ENCODE data around the gene FBXL13. TPM values are rescaled to one million over a fixed set of nuclear protein-coding genes. Genes with fewer than 3 reads are reported as not detected.

The FBXL13 gene
- total and polyA plus RNA-seq, 10 of the 15 experiments (the other 5 are each of a cell fraction or from before 2014, with no cell fraction given) = 0.08 to 0.95 (median 0.28) TPM; not detected in 2

- no peak overlapping the region for H3K27ac ChIP-seq (ENCODE audit: control insufficient read depth, insufficient read depth)
- FAIRE-seq = no peak
- ChIA-PET POLR2A (no interaction called here), RAD21 (ENCODE audit: unreplicated experiment) (interaction anchor here (1.0 kb wide), 1 partner anchor 191 kb away, joined by 3 read pairs; no protein-coding TSS in a partner anchor), CTCF (interaction anchor here (1.6 kb wide), 1 partner anchor 201 kb away, joined by 4 read pairs; the partner anchor contains the start of gene ARMC10), SMC1A (ENCODE audit: uncharacterized antibody, unreplicated experiment) (interaction anchor here (1.1 kb wide), 1 partner anchor 43 kb away, joined by 3 read pairs; no protein-coding TSS in a partner anchor)
- H4K20me1 ChIP-seq (ENCODE audit: control insufficient read depth, insufficient read depth) = no peaks in the 10 kb centered on the region
- in situ Hi-C loops (cut with MboI) = no loop called here
- 87% methylated on average over 1 of the region's 1 CpG for WGBS (ENCODE audit: insufficient coverage, insufficient replicate concordance, low lambda C conversion rate, missing lambda C conversion rate)
- H2AFZ ChIP-seq (ENCODE audit: control insufficient read depth, low read depth, low read length) = no peak overlapping the region
- no peaks in the 10 kb centered on the region for H3K4me1 ChIP-seq (ENCODE audit: control insufficient read depth, insufficient read depth, low read length)
- no peak for ATAC-seq
- intact Hi-C loops (cut with micrococcal nuclease; ENCODE audit: unreplicated experiment) = loop anchor here (2.0 kb wide), 1 partner anchor 50 kb away; no protein-coding TSS in a partner anchor
- no peak overlapping the region for H3K9ac ChIP-seq (ENCODE audit: control insufficient read depth, insufficient read depth, low read length)
- no peak overlapping the region for H3K4me3 ChIP-seq
- H3K36me3 ChIP-seq (ENCODE audit: control insufficient read depth in 2 of 2, insufficient read depth in 2 of 2, low read length in 1 of 2) = no peaks in the 10 kb centered on the region
- no peaks in the 10 kb centered on the region; a peak in 1 of 4 replicates for H3K27me3 ChIP-seq (replicated peaks in 1 of 2; ENCODE audit: control insufficient read depth in 2 of 2, insufficient read depth in 2 of 2, low read length in 1 of 2)
- BruUV-seq (replicated peaks) = no TSS peak
- no peak overlapping the region for H3K4me2 ChIP-seq (ENCODE audit: control insufficient read depth, insufficient read depth)
- DNase-seq (ENCODE audit: low read depth, low spot score) = no peak
- no peaks in the 10 kb centered on the region for H3K79me2 ChIP-seq (ENCODE audit: control insufficient read depth, insufficient read depth, low read length)
- TF ChIP-seq BHLHE40 (IDR thresholded peaks at IDR 0.05; ENCODE audit: borderline replicate concordance in 1 of 2, low read depth in 2 of 2, low read length in 1 of 2) = no peak
- TF ChIP-seq, protein P1, sequence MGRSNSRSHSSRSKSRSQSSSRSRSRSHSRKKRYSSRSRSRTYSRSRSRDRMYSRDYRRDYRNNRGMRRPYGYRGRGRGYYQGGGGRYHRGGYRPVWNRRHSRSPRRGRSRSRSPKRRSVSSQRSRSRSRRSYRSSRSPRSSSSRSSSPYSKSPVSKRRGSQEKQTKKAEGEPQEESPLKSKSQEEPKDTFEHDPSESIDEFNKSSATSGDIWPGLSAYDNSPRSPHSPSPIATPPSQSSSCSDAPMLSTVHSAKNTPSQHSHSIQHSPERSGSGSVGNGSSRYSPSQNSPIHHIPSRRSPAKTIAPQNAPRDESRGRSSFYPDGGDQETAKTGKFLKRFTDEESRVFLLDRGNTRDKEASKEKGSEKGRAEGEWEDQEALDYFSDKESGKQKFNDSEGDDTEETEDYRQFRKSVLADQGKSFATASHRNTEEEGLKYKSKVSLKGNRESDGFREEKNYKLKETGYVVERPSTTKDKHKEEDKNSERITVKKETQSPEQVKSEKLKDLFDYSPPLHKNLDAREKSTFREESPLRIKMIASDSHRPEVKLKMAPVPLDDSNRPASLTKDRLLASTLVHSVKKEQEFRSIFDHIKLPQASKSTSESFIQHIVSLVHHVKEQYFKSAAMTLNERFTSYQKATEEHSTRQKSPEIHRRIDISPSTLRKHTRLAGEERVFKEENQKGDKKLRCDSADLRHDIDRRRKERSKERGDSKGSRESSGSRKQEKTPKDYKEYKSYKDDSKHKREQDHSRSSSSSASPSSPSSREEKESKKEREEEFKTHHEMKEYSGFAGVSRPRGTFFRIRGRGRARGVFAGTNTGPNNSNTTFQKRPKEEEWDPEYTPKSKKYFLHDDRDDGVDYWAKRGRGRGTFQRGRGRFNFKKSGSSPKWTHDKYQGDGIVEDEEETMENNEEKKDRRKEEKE (IDR thresholded peaks at IDR 0.05) = no peak
- no peak for TF ChIP-seq ZNF207 (IDR thresholded peaks at IDR 0.05; ENCODE audit: borderline replicate concordance)
- TF ChIP-seq PML (IDR thresholded peaks at IDR 0.05; ENCODE audit: low read length) = no peak
- TF ChIP-seq TCF12 (IDR thresholded peaks at IDR 0.05; ENCODE audit: low read depth, low read length) = no peak
- H3K9me3 ChIP-seq (replicated peaks; ENCODE audit: control insufficient read depth, insufficient read depth, low read length) = no peaks in the 10 kb centered on the region; the same call in 2 of the 3 replicates
Measured at GRCh38 chr7:102874966-102875365, 199.6 kb downstream of the FBXL13 start.

Measured in GM12878 (cell line).